OCI-LY7 (cell line): ENCODE data around the gene ATP1B1.

ENCODE experiments used
- EZH2phosphoT487 ChIP-seq: fragments of 200-600 bp; sonication (generic); IDR thresholded peaks from 2 replicates; pipeline ENCODE4 v1.6.1; 2018; ENCODE audit warnings: low read depth, borderline replicate concordance, mild to moderate bottlenecking, mixed run types, antibody characterized with exemption, low read length, moderate library complexity, mixed read lengths
- TF ChIP-seq, protein P1 (sequence below): fragments of 200-600 bp; sonication (generic); conservative IDR thresholded peaks from 2 replicates; pipeline ENCODE4 v1.5.1; 2014; ENCODE audit warnings: mild to moderate bottlenecking, antibody characterized with exemption, low read length, moderate library complexity, mixed read lengths

DNA sequence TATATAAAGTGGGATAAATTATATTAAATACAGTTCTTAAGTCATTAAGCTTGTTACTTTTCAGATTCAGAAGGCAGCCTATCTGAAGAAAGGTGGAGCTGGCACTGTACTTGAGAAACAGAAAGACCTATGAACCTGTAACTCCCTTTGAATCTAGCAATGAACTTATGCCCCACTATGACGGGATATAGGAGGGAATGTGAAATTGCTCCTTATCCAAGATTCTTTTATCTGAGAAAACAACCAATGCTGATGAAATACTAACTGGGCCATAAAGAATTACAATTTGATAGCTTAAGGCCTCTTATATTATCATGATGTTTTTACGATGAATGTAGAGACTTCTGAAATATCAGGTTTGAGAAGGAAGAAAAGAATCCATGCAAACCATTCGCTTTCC is 50.1 kb downstream of the ATP1B1 start:
- TF ChIP-seq, protein P1, sequence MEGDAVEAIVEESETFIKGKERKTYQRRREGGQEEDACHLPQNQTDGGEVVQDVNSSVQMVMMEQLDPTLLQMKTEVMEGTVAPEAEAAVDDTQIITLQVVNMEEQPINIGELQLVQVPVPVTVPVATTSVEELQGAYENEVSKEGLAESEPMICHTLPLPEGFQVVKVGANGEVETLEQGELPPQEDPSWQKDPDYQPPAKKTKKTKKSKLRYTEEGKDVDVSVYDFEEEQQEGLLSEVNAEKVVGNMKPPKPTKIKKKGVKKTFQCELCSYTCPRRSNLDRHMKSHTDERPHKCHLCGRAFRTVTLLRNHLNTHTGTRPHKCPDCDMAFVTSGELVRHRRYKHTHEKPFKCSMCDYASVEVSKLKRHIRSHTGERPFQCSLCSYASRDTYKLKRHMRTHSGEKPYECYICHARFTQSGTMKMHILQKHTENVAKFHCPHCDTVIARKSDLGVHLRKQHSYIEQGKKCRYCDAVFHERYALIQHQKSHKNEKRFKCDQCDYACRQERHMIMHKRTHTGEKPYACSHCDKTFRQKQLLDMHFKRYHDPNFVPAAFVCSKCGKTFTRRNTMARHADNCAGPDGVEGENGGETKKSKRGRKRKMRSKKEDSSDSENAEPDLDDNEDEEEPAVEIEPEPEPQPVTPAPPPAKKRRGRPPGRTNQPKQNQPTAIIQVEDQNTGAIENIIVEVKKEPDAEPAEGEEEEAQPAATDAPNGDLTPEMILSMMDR, result no peak
- no peak for TF ChIP-seq EZH2phosphoT487
